Measurements from ENCODE around the gene MRPL51.
"Not testable (repeated sequence)": the region's sequence is repeated elsewhere in the genome, so short reads cannot be mapped to it uniquely, and the experiment has no call there.

MRPL51 gene

DNA sequence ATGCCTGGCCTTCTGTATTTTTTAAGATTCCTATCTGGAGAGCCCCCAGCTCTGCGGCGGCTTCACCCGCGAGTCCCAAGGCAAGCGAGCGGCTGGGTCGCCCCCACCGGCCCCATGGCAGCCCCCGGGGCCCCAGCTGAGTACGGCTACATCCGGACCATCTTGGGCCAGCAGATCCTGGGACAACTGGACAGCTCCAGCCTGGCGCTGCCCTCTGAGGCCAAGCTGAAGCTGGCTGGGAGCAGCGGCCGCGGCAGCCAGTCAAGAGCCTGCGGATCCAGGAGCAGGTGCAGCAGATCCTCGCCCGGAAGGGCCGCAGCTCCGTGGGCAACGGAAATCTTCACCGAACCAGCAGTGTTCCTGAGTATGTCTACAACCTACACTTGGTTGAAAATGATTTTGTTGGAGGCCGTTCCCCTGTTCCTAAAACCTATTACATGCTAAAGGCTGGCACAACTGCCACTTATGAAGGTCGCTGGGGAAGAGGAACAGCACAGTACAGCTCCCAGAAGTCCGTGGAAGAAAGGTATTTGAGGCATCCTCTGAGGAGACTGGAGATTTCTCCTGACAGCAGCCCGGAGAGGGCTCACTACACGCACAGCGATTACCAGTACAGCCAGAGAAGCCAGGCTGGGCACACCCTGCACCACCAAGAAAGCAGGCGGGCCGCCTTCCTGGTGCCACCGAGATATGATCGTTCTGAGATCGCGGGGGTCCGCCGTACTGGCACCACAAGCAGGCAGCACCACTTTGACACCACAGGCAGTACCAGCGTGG is 15.3 kb downstream of the MRPL51 start:
- not testable (repeated sequence) for DNase-seq

DNA sequence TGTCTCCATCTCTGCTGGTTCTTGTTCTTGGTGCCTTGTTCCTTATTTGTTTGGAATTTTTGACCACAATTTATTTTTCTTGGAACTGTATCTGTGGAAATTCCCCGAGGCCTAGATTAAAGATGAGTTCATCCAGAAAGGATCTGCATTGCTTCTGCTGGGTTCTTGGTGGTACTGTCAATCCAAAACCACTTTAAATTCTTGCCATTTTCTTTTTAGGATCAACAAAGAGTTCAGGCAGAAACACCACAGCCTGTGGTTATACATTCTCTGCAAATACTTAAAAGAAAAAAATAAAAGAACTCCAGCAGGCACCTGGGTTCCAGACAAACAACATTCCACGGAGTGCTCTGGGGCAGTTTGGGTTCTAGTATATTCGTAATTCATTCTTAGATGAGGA is 16.6 kb downstream of the MRPL51 start:
- peak; percentile 73 for DNase-seq

DNA sequence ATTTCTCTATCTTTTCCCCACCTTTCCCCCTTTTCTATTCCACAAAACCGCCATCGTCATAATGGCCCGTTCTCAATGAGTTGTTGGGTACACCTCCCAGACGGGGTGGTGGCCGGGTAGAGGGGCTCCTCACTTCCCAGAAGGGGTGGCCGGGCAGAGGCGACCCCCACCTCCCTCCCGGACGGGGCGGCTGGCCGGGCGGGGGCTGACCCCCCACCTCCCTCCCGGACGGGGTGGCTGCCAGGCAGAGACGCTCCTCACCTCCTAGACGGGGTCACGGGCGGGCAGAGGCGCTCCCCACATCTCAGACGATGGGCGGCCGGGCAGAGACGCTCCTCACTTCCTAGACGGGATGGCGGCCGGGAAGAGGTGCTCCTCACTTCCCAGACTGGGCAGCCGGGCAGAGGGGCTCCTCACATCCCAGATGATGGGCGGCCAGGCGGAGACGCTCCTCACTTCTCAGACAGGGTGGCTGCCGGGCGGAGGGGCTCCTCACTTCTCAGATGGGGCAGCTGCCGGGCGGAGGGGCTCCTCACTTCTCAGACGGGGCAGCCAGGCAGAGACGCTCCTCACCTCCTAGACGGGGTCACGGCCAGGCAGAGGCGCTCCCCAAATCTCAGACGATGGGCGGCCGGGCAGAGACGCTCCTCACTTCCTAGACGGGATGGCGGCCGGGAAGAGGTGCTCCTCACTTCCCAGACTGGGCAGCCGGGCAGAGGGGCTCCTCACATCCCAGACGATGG is 17.7 kb downstream of the MRPL51 start:
- not testable (repeated sequence) for DNase-seq

DNA sequence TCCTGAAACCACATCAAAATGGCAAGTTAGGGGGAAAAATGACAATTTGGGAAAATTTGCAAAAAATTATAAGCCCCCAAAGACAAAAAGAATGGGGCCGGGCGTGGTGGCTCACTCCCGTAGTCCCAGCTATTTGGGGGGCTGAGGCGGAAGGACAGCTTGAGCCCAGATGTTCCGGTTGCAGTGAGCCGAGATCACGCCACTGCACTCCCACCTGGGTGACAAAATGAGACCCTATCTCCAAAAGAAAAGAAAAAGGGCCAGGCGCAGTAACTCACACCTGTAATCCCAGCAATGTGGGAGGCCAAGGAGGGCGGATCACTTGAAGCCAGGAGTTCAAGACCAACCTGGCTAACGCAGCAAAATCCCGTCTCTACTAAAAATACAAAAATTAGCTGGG is 20.6 kb downstream of the MRPL51 start:
- no peak for DNase-seq

DNA sequence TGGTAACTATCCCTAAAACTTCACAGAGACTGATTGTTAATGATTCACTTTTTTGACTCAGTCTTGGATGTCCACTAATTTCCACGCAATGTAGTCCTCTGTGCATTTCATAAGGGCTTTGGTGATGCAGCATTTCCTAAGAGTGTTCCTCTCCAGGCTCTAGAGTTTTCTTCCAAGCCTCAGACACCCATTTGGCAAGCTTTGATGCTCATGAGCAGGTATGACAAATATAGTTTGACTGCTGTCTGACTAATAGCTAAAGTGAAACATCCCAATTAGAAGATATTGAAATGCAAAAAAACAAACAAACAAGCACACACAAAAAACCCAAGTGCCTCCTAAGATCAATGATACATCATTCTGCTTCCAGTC is 21.1 kb downstream of the MRPL51 start:
- no peak for DNase-seq

DNA sequence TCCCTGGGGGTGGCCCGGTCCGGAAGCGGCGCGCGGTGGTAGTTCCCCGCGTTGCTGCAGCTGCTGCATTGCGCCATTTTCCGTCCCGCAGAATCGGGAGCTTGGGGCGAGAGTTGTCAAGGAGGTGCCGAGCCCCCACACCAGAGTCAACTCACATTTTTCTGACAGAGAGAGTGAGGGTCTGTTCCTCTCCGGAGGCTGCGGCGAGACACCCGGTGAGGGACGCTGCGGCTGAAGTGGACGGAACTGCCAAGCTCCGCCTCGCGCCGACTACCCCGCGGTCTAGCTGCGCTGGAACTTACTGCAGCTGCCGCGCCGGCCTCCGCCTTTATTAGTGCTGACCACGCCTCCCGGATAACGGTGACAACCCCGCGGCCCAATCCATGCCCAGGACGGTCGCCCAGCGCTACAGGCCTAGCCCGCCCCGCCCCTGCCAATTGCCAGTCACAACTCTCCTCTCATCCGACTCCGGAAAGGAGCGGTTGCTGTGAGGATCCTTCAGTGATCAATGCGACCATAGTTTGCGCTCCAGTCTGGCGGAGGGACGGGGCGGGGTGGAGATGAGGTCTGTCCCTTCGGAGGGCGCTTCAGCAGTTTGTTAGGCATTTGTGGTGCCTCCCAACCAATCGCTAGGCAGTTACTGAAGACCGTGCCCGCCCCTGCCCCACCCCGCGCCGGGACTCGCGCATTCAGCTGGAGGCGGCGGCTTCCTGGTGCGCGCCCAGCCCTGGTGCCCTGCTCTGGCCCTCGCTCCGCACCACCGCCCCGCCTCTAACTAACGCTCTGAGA is 22.5 kb downstream of the MRPL51 start, which contains the start of gene VAMP1:
Gene VAMP1 (minus strand): TSS at position 303 of the 789 bp plus-strand sequence. CDS start 146 bp downstream, at position 157.
- DNase-seq: peak; percentile 99

DNA sequence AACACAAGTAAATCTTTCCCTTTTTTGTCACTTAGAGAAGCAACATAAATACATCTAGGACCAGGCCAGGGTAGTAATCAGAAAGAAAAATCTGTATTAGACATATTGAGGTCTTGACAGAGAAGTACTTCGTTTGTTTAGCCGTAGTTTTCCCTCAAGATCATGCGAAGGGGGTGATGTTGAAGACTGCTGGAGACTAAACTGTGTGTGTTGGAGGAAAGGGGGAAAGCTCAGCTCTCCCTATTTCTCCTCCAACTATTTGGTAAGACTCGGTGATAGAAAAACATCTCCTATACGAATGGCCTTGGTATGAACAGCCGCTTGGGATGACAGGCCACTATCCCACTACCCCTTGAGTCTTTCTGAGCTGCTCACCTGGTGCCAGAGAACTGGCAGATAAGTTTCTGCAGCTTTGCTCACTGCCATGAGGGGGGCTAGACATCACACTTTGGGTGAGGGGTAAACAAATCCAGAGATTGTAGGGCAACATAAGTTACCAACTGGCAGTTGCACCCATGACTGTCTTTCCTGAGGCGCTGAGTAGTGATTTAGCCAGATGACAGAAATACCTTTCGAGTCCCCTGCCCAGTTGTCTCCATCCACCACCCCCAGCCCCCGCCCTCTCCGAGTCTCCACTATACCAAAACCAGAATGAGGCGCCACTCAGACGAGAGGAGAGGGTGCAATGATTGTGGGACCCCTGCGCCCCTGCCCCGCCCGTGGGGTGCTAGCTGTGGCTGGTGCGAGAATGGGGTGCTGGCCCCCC is 23.3 kb downstream of the MRPL51 start:
- DNase-seq: no peak

DNA sequence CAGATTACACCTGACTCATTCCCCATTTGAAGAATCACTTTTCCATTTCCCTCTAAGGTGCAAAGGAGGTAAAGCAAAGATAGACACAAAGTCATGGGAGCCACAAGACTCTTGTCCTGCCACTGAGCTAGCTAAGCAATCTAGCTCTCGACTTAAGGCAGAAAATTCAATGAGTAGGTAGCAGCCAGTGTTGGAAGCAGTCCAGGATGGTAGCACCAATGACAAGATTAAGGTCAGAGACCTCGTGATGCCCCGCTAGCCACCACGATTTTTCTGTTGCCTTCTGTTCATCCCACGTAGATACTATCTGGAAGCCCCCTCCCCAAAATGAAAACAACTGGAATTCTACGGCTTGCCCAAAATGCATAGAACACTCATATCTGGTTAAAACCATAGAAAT is 24.0 kb downstream of the MRPL51 start:
- DNase-seq: no peak

DNA sequence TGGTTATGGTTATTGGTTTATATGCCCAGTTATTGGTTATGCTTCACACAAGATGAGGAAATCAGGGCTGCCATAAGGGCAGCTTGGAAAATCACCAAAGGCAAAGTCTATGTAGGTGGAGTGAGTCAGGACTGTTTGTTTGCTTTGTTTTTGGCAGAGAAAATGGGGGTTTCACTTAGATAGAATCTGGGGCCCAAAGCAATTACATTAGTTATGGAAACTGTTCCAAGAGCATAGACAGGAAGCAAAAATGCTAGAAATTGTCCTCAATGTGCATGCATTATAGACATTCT is 24.8 kb downstream of the MRPL51 start:
- DNase-seq: no peak

DNA sequence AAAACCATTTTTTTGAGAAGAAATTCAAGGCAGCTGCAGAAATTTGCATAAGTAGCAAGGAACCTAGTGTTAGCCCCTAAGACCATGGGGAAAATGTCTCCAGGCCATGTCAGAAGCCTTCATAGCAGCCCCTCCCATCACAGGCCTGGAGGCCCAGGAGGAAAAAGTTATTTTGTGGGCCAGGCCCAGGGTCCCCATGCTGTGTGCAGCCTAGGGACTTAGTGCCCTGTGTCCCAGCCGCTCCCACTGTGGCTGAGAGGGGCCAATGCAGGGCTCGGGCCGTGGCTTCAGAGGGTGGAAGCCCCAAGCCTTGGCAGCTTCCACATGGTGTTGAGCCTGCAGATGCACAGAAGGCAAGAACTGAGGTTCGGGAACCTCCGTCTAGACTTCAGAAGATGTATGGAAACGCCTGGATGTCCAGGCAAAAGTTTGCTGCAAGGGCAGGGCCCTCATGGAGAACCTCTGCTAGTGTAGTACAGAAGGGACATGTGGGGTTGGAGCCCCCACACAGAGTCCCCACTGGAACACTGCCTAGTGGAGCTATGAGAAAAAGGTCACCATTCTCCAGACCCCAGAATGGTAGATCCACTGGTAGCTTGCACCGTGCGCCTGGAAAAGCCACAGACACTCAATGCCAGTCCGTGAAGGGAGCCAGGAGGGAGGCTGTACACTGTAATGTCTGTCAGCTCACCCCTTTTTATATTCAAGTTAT is 25.3 kb downstream of the MRPL51 start:
- DNase-seq: not testable (repeated sequence)

DNA sequence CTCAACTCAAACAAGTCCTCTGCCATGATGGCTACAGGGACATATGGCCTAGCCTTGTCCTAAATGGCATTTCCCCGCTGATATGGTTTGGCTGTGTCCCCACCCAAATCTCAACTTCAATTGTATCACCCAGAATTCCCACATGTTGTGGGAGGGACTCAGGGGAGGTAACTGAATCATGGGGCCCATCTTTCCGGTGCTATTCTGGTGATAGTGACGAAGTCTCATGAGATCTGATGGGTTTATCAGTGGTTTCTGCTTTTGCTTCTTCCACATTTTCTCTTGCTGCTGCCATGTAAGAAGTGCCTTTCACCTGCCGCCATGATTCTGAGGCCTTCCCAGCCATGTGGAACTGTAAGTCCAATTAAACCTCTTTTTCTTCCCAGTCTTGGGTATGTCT is 26.3 kb downstream of the MRPL51 start:
- not testable (repeated sequence) for DNase-seq

DNA sequence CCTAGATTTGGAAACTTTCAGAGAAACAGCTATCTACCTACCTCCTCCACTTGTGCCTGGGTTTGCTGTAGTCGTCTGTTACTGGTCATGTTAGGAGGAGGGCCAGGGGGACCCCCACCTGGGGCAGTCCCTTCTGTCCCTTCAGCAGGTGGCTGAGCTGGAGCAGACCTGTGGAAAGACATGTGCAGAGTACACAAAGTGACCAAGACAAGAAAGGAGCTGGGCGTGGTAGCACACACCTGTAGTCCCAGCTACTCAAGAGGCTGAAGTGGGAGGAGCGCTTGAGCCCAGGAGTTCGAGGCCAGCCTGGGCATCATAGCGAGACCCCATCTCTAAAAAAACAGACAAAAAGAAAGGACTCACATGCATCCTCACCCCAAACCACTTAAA is 26.9 kb downstream of the MRPL51 start:
- no peak for DNase-seq

DNA sequence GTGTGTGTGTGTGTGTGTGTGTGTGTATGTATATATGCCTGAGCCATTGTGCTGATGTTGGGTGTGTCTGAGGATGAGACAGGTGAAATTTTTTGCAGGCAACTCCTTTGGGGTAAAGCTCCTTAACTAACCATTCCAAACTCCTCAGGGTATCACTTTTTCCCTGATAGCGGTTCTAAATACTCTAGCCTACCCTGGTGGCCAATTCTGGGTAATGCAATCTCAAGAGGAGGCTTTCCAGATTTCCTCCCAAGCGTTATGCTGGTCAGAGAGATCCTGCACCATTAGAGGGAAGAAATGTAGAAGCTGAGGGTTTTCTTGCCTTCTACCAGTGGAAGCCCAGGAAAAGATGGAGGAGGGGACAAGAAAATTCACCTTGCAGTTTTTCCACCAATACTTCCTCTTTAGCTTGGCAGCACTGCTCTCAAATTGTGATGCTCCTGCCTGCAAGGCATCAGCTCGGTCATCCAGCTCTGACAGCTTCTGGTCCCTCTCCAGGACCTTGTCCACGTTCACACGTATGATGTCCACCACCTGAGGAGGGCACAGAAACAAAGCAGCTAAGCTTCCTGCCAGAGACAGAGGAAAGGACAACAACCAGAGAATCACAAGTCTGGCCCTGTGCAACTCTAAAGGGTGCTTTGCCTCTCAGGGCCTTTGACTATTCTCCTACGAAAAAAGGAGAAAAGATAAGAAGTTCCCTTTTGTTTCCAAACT is 27.4 kb downstream of the MRPL51 start:
- DNase-seq: peak; percentile 63

DNA sequence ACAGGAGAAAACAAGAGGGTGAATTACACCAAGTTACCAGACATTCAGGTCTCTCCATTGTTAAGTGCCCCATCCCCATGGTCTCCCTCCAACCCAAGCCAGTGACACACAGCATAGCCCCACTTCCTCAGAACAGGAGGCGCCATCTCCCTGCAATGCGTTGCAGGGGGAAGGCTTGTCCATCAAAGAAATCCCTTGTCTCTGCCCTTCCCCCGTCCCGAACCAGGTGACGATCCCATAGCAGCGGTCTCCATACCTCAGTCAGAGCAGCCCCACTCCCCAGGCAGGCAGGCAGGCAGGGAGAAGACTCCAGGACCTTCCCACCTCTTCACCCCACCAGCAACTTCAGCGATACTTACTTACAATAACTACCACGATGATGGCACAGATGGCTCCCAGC is 28.5 kb downstream of the MRPL51 start:
- DNase-seq: no peak

DNA sequence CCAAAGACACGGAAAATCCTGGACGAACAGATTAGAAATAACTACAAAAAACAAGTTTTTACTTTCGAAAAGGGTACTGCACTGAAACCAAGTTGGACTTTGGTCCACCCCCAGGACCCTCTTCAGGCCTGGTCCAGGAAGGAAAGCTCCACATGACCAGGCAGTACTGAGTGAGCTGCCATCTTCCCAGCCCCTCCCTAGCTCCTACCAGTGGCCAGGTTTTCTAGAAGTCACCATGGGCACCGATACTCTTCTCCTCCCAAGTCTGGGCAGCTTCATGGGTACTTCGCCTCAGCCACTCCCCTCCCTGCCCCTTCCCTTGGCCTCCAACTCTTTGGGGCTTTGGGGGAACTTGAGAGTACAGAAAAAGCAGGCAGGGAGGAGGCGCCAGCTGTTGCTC is 29.2 kb downstream of the MRPL51 start:
- no peak for DNase-seq

DNA sequence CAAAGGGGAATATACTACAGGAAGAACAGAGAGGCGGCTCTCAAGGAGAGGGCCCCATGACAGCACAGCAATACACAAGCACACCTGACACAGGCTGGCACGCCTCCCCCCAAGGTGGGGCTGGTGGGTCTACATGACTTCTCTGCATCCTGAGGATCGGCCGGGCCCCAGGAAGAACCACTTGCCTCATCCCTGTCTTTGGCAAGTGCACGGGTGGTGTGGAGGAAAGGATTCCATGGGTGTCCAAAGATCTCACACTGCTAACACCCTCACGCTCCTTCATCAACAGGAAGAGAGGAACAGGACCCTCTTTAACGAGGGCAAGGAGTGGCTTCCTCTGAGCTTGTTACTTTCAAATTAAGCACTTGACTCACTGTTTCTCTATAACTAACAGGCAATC is 29.8 kb downstream of the MRPL51 start:
- DNase-seq: no peak

DNA sequence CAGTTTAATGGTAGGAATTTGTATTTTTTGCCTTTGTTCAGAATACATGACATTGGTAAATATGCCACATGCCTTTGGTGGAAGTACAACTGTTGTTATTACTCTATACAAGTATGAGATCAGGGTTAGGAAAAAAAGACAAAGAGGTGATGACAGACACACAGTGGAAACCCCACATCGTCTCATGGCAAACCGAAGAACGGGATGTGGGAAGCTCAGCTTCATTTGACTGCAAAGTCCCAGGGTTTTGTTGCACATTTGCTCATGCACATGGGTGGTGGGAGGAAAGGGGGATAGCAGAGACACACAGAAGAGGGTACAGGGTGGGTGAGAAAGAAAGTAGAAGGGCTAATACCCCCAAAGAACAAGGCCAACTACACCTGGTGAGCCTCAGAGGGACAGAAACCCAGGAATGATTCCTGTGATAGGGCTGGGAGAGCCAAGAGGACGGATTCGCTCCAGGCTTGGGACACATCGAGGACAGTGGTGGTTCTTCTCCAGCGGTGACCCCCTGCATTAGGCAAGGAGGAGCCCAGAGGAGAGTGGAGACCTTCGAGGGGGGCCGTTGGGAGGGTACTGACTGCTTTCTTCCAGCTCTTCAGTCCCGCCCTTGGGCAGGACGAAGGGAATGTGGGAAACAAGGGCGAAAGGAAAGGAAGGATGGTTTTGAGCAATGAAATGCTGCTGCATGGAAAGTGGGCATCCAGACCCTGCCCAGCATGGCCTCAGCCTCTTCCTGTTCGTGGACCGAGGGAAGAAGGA is 30.6 kb downstream of the MRPL51 start:
- no peak for DNase-seq

DNA sequence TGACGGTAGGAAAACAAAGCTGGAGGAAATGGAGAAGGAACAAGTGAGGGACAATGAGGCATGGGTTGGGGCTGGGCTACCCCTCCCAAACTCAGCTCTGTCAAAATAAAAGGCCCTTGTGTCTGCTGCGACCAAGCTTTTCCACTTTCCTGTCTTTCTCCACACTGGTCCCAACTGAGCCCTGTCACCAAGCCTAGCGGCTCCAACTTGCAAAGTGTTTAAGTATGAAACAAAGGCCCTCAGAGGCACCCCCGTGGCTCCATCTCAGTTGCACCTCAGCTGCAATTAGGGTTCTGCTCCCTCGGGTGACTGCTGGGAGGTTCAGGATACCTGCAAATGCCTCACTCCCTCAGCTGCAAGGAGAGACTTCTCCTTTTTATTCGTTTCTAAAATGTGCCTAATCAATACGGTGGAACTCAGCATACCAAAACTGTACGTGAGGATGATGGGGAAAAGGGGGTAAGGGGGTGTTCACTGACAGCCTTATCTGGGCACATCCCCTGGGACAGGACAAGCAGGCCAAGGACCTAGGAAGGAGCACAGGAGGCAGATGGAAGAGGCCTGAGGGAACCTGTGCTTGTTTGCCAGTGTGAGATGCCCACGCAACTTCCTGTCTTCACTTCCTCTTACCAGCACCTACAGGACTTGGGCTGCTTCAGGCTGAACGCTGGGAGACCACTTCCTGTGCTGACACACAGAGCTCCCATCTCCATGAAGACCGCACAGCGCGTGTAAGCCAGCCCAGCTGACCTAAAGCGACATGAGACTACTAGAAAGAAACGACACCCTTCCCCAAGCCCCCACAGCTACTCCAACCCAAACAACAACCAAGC is 31.4 kb downstream of the MRPL51 start:
- DNase-seq: no peak

DNA sequence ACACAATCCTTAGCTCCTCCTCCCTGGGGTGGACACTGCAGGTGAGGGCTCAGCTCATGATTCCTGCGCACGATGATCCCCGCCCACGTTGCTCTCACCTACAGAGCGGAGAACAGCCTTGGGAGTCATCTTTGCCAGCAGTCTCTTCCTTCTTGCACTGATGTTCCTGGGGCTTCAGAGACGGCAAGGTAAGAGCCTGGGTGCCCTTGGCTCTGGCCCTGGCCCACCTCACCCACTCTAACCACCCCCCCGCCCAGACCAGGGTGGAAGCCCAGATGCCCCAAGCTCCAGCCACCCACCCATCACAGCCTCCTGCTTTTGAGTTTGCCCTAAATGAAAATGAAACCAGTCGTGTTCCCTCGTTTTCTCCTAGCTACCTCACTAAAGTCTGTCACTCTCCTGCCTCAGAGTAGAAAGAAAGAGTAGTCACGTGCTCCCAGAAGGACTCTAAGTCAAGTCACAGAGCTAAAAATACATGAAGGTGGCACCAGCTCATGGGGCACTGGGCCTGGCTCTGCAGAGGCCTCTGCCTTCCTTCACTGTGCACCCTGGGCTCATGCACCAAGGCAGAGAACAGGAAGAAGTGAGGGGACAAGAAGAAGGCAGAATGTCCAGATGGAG is 32.2 kb downstream of the MRPL51 start:
- no peak for DNase-seq

DNA sequence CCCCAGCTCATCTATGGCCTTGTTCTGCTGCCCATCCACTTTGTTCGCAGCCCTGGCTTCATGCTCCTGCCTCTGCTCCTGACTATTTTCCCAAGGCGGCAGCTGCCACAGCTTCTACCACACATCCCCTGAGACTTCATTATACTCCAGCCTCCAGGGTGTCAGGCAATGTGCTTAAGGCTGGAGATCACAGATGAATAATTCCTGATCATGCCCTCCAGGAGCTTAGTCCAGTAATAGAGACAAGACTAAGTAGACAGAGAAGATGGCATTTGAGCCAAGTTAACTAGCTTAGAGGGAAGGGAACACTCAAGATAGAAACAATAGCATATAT is 34.1 kb downstream of the MRPL51 start:
- DNase-seq: no peak

Measured in fibroblast of skin of right quadriceps (primary cell).